GM21723 (cell line): ENCODE measurements around the gene MYRF.

Experiments used
- ATAC-seq: cut with Tn5 transposase; IDR thresholded peaks from one replicate; pipeline ENCODE4 v1.9.1; 2021; ENCODE audit warnings: mild to moderate bottlenecking, moderate library complexity; ENCODE audit not compliant: unreplicated experiment

Gene MYRF

GRCh38 chr11:61837411-61838005, 85.1 kb downstream of the MYRF start:
- no peak for ATAC-seq
